Kidney epithelial cell (primary cell): Measurements from ENCODE around the gene GALNT16. TPM values are rescaled to one million over a fixed set of nuclear protein-coding genes. Genes with fewer than 3 reads are reported as not detected.

ENCODE experiments used
- DNase-seq: peaks from one replicate; pipeline ENCODE4 v3.0.0-alpha.2; 2010; ENCODE audit warnings: low read depth
- H3K27me3 ChIP-seq: 2 replicates; pipeline ENCODE4 v1.6.0; 2011; ENCODE audit warnings: low read length; ENCODE audit not compliant: control insufficient read depth, insufficient read depth
- H3K36me3 ChIP-seq: 2 replicates; pipeline ENCODE4 v1.5.1; 2011; ENCODE audit warnings: low read length; ENCODE audit not compliant: control insufficient read depth, insufficient read depth
- H3K4me3 ChIP-seq: 2 replicates; pipeline ENCODE4 v1.5.1; 2011; ENCODE audit warnings: low read depth, mild to moderate bottlenecking, control low read depth, low read length
- total RNA-seq: library from RNA; depleted of rRNA; stranded (reverse); fragments of >200 nt; gene quantifications from 2 replicates; pipeline ENCODE4 v1.2.3, GENCODE V29; 2015
- TF ChIP-seq, protein P1 (sequence below): IDR thresholded peaks from 2 replicates; pipeline ENCODE4 v1.5.1; 2011; ENCODE audit warnings: mild to moderate bottlenecking, moderate library complexity, low read length, control low read depth, inconsistent platforms; ENCODE audit not compliant: insufficient read depth, poor library complexity, severe bottlenecking

GALNT16 gene
- total RNA-seq, 1 donor from 2014 or later, result 0.33 TPM

DNA sequence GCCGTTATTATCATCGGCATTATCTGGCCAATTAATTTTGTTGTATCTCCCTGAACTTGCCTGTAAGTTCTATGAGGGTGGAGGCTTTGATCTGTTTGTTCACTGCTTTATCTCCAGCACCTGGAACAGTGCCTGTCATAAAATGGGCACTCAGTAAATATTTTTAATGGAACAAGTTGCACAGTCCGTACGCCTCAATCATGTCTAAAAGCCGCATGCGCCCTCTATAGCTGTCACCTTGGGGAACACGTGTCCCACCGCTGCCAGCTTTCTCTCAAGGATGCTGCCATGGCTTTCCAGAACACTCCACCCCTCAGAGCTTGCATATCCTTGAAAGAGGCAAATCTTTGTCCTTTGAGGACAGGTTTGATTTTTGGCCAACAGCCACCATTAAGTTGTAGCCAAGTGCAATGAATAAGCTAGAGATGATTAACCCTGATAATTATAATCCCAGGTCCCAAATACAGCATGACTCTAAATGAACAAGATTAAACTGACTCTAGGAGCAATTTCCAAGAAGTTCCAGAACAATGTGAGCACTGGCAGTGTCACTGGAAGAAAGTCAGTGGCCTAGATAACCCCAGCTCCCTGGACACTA lies 83.1 kb downstream of the GALNT16 start:
- no peaks in the 10 kb centered on the region for H3K36me3 ChIP-seq
- peaks cover 2% of the 10 kb centered on the region for H3K27me3 ChIP-seq
- DNase-seq, result no peak
- TF ChIP-seq, protein P1, sequence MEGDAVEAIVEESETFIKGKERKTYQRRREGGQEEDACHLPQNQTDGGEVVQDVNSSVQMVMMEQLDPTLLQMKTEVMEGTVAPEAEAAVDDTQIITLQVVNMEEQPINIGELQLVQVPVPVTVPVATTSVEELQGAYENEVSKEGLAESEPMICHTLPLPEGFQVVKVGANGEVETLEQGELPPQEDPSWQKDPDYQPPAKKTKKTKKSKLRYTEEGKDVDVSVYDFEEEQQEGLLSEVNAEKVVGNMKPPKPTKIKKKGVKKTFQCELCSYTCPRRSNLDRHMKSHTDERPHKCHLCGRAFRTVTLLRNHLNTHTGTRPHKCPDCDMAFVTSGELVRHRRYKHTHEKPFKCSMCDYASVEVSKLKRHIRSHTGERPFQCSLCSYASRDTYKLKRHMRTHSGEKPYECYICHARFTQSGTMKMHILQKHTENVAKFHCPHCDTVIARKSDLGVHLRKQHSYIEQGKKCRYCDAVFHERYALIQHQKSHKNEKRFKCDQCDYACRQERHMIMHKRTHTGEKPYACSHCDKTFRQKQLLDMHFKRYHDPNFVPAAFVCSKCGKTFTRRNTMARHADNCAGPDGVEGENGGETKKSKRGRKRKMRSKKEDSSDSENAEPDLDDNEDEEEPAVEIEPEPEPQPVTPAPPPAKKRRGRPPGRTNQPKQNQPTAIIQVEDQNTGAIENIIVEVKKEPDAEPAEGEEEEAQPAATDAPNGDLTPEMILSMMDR, result no peak
- no peak overlapping the region for H3K4me3 ChIP-seq

DNA sequence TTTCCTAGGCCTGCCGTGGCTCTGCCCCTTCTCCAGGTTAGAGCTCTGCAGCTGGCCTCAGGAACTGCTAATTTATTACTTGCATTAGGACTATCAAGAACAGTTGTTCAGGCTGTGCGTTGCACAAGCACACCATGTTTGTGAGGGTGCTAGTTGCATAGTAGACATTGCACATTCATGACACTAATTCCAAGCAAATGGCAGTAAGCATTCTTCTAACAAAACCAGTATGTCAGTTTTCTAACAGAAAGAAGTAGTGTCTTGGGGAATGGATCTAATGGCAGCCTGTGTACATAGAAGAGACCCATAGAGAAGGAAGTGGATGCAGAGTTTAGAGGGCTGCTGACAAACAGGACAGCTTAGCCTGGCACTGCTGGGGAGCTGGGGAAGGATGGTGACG lies 84.2 kb downstream of the GALNT16 start:
- no peak overlapping the region for H3K4me3 ChIP-seq
- TF ChIP-seq, protein P1, result no peak
- no peaks in the 10 kb centered on the region for H3K36me3 ChIP-seq
- H3K27me3 ChIP-seq, result peaks cover 2% of the 10 kb centered on the region
- no peak for DNase-seq

DNA sequence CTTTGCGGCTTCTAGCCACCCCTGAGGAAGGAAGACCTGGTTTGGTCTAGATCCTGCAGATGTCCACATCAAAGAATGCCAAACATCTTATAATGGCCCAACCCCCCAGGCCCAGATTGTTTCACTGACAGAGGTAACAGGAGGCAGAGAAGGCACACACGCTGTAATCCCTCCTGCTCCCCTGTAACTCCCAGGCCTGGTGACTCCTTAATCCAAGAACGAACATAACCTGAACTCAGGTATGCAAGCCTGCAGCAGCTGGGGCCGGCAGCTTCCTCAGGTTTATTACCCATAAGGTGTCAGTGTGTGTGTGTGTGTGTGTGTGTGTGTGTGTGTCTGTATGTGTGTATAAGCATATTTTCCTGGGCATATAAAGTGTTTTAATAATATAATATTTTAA lies 85.4 kb downstream of the GALNT16 start:
- Histone ChIP-seq H3K27me3 (peaks cover 2% of the 10 kb centered on the region), H3K36me3 (no peaks in the 10 kb centered on the region)
- TF ChIP-seq, protein P1, result no peak

DNA sequence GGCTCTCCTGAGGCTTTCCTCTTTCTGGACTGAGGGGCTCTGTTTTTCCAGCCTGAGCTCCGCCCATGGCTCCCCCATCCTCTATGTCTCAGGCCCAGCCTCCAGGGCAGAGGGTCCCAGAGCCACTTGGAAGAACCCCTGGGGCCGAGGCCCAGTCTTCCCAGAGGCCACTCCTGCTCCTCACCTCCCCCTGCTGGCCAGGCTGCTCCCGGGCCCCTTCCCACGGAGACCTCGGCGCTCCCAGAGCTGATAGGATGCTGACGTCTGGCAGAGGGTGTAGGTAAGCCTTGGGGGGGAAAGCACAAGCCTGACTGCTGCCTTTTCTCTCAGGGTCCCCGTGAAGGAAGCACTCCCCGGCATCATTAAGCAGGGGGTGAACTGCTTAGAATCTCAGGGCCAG lies 86.8 kb downstream of the GALNT16 start:
- DNase-seq, result no peak
- no peaks in the 10 kb centered on the region for H3K36me3 ChIP-seq
- no peak overlapping the region for H3K4me3 ChIP-seq
- TF ChIP-seq, protein P1, result peak; percentile 81
- H3K27me3 ChIP-seq, result peaks cover 2% of the 10 kb centered on the region

More for the DNA sequence above, 85.4 kb downstream of the GALNT16 start:
- no peak for DNase-seq
- H3K4me3 ChIP-seq, result no peak overlapping the region

DNA sequence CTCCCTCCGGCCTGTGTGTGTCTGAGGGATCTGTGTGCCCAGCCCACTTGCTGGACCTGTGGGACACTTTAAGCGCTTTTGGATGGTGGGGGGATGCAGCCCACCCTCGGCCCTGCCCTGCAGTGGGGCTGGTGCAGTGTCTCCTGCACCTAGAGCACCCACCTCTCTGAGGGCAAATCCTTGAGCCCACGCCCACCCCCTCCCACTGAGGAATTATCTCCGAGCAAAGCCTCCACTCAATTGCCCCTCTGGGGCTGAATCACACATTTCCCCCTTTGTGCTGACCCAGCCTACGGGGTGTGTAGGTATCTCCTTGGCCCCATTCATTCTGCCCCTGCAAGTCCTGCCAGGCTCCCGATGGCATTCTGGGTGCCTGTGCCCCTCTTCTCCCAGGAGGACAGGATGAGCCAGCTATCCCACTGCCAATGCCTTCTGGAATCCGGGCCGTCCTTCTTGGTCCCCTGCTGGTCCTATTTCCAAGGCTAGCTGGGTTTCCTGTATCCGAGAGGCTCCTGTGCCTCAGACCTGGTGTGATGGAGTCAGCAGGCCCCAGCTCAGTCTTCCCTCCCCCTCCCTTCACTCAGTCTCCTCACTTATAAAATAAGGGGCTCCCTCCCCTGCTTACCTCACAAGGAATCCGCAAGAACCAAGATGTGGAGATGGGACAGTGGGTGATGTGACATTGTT lies 89.3 kb downstream of the GALNT16 start:
- Histone ChIP-seq H3K36me3 (no peaks in the 10 kb centered on the region), H3K4me3 (no peak overlapping the region), H3K27me3 (peaks cover 2% of the 10 kb centered on the region)
- TF ChIP-seq, protein P1, result no peak
- DNase-seq, result no peak
